ENCODE measurements around the gene ADSS1.

Gene ADSS1

GRCh38 chr14:104734991-104735779 is 11.2 kb downstream of the ADSS1 start:
- Histone ChIP-seq H3K4me2 (peak overlapping the region in 1 of 11 experiments; percentile 43; a peak in 1 of 22 replicates), H3K9ac (peak overlapping the region in 1 of 11 experiments; percentile 14; a peak in 1 of 22 replicates), H4K20me1 (peaks cover 0 to 12% (median 0%) of the 10 kb centered on the region in 11 experiments; a peak in 2 of 22 replicates), H3K27ac (no peak overlapping the region), H3K27me3 (no peaks in the 10 kb centered on the region), H3K36me3 (no peaks in the 10 kb centered on the region), H3K9me3 (replicated peaks in 1 of 11) (no peaks in the 10 kb centered on the region), H3K4me1 (peaks cover 18 to 37% (median 31%) of the 10 kb centered on the region in 10 experiments; a peak in 19 of 20 replicates), H3K4me3 (no peak overlapping the region)
- TF ChIP-seq Cebpa-rat (IDR thresholded peaks at IDR 0.05): no peak

GRCh38 chr14:104735830-104736642 is 12.0 kb downstream of the ADSS1 start:
- H3K4me1 ChIP-seq: peaks cover 18 to 36% (median 31%) of the 10 kb centered on the region in 10 experiments; a peak in 19 of 20 replicates
- H3K27ac ChIP-seq: no peak overlapping the region
- H4K20me1 ChIP-seq: peaks cover 0 to 12% (median 0%) of the 10 kb centered on the region in 11 experiments; a peak in 2 of 22 replicates
- H3K9ac ChIP-seq: no peak overlapping the region; a peak in 1 of 22 replicates
- no peak overlapping the region for H3K4me3 ChIP-seq
- no peak for TF ChIP-seq Cebpa-rat (IDR thresholded peaks at IDR 0.05)
- H3K9me3 ChIP-seq (replicated peaks in 1 of 11): no peaks in the 10 kb centered on the region
- H3K36me3 ChIP-seq: no peaks in the 10 kb centered on the region
- H3K4me2 ChIP-seq: peak overlapping the region in 4 of 11 experiments; percentile 10 to 60 (median 32); a peak in 7 of 22 replicates
- H3K27me3 ChIP-seq: no peaks in the 10 kb centered on the region

- no peak for TF ChIP-seq Cebpa-rat (IDR thresholded peaks at IDR 0.05)
- H3K9me3 ChIP-seq (replicated peaks in 1 of 11): no peaks in the 10 kb centered on the region
- H3K9ac ChIP-seq: no peak overlapping the region
- H3K36me3 ChIP-seq: no peaks in the 10 kb centered on the region
- H3K4me3 ChIP-seq: no peak overlapping the region
- H3K27ac ChIP-seq: no peak overlapping the region
- H4K20me1 ChIP-seq: peaks cover 0 to 6% (median 0%) of the 10 kb centered on the region in 11 experiments; a peak in 1 of 22 replicates
- no peak overlapping the region for H3K4me2 ChIP-seq
- peaks cover 17 to 34% (median 22%) of the 10 kb centered on the region in 10 experiments; a peak in 19 of 20 replicates for H3K4me1 ChIP-seq
- H3K27me3 ChIP-seq: no peaks in the 10 kb centered on the region
Observed at GRCh38 chr14:104738375-104739019, 14.5 kb downstream of the ADSS1 start.

GRCh38 chr14:104739026-104739425 is 15.0 kb downstream of the ADSS1 start:
- Histone ChIP-seq H3K4me3 (no peak overlapping the region), H3K4me1 (peaks cover 11 to 29% (median 16%) of the 10 kb centered on the region in 10 experiments; a peak in 18 of 20 replicates), H4K20me1 (peaks cover 0 to 6% (median 0%) of the 10 kb centered on the region in 11 experiments; a peak in 1 of 22 replicates), H3K4me2 (no peak overlapping the region), H3K27ac (no peak overlapping the region), H3K36me3 (no peaks in the 10 kb centered on the region), H3K9me3 (replicated peaks in 1 of 11) (no peaks in the 10 kb centered on the region), H3K9ac (peak overlapping the region in 1 of 11 experiments; percentile 9; a peak in 1 of 22 replicates), H3K27me3 (no peaks in the 10 kb centered on the region)
- no peak for TF ChIP-seq Cebpa-rat (IDR thresholded peaks at IDR 0.05)

- Histone ChIP-seq H3K9me3 (replicated peaks in 1 of 11) (no peaks in the 10 kb centered on the region), H3K36me3 (no peaks in the 10 kb centered on the region), H3K4me3 (no peak overlapping the region), H4K20me1 (no peaks in the 10 kb centered on the region; a peak in 1 of 22 replicates), H3K4me1 (peaks cover 8 to 24% (median 15%) of the 10 kb centered on the region in 10 experiments; a peak in 16 of 20 replicates), H3K4me2 (no peak overlapping the region), H3K27me3 (no peaks in the 10 kb centered on the region), H3K9ac (peak overlapping the region in 1 of 11 experiments; percentile 9; a peak in 1 of 22 replicates), H3K27ac (no peak overlapping the region)
- no peak for TF ChIP-seq Cebpa-rat (IDR thresholded peaks at IDR 0.05)
Observed at GRCh38 chr14:104739546-104740516, 15.8 kb downstream of the ADSS1 start.

- no peaks in the 10 kb centered on the region for H3K27me3 ChIP-seq
- H3K36me3 ChIP-seq: no peaks in the 10 kb centered on the region
- H3K9me3 ChIP-seq (replicated peaks in 1 of 11): no peaks in the 10 kb centered on the region
- H3K27ac ChIP-seq: no peak overlapping the region
- no peak overlapping the region for H3K9ac ChIP-seq
- TF ChIP-seq Cebpa-rat (IDR thresholded peaks at IDR 0.05): no peak
- peak overlapping the region in 4 of 11 experiments; percentile 15 to 34 (median 30); a peak in 6 of 22 replicates for H3K4me2 ChIP-seq
- H3K4me3 ChIP-seq: no peak overlapping the region
- H4K20me1 ChIP-seq: no peaks in the 10 kb centered on the region; a peak in 1 of 22 replicates
- H3K4me1 ChIP-seq: peaks cover 2 to 29% (median 14%) of the 10 kb centered on the region in 10 experiments; a peak in 16 of 20 replicates
Observed at GRCh38 chr14:104741108-104741802, 17.2 kb downstream of the ADSS1 start.

GRCh38 chr14:104741803-104742251 is 17.8 kb downstream of the ADSS1 start:
- peaks cover 0 to 32% (median 14%) of the 10 kb centered on the region in 10 experiments; a peak in 12 of 20 replicates for H3K4me1 ChIP-seq
- H3K4me2 ChIP-seq: peak overlapping the region in 5 of 11 experiments; percentile 15 to 34 (median 29); a peak in 6 of 22 replicates
- no peaks in the 10 kb centered on the region for H3K9me3 ChIP-seq (replicated peaks in 1 of 11)
- H3K9ac ChIP-seq: no peak overlapping the region
- no peak overlapping the region for H3K27ac ChIP-seq
- H3K27me3 ChIP-seq: no peaks in the 10 kb centered on the region
- H4K20me1 ChIP-seq: no peaks in the 10 kb centered on the region; a peak in 1 of 22 replicates
- TF ChIP-seq Cebpa-rat (IDR thresholded peaks at IDR 0.05): no peak
- no peaks in the 10 kb centered on the region for H3K36me3 ChIP-seq
- no peak overlapping the region for H3K4me3 ChIP-seq
